ENCODE results near the gene C9orf50.

DNA sequence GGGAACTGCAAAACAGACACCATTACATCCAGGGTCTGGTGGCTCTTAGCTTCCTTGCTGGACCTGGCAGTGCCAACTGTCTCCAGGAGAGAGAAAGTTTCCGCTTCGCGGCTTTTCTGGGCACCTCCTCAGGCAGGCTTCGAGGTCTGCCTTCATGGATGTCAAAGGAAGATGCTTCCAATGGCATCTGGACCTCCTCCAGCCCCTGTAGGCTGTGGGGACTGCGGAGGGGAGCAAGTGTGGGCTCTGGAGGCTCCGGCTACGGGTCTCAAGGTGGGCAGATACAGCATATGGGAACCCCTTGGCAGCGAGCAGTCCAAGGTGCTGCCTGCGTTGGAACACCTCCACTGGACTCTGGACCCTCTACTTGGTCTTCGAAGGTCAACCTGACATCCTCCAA is 6.0 kb downstream of the C9orf50 start:
- TF ChIP-seq, protein P1, sequence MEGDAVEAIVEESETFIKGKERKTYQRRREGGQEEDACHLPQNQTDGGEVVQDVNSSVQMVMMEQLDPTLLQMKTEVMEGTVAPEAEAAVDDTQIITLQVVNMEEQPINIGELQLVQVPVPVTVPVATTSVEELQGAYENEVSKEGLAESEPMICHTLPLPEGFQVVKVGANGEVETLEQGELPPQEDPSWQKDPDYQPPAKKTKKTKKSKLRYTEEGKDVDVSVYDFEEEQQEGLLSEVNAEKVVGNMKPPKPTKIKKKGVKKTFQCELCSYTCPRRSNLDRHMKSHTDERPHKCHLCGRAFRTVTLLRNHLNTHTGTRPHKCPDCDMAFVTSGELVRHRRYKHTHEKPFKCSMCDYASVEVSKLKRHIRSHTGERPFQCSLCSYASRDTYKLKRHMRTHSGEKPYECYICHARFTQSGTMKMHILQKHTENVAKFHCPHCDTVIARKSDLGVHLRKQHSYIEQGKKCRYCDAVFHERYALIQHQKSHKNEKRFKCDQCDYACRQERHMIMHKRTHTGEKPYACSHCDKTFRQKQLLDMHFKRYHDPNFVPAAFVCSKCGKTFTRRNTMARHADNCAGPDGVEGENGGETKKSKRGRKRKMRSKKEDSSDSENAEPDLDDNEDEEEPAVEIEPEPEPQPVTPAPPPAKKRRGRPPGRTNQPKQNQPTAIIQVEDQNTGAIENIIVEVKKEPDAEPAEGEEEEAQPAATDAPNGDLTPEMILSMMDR (conservative IDR thresholded peaks at IDR 0.05), result no peak
- no peak for TF ChIP-seq EZH2 (IDR thresholded peaks at IDR 0.05; ENCODE audit: low read depth)
